Nephron (organoid): ENCODE measurements around the gene FN1.

Experiments used
- H3K27ac Mint-ChIP-seq, 3 experiments: 2 replicates each; pipeline ENCODE4 v1.8.0; 2020; ENCODE audit warnings: mixed read lengths in 3 of 3, mild to moderate bottlenecking in 2 of 3, moderate library complexity in 1 of 3
- H3K27me3 Mint-ChIP-seq: 2 replicates; pipeline ENCODE4 v1.8.0; 2021; ENCODE audit warnings: low read depth, mild to moderate bottlenecking, moderate library complexity, mixed read lengths
- H3K36me3 Mint-ChIP-seq: 2 replicates; pipeline ENCODE4 v1.8.0; 2020; ENCODE audit warnings: low read depth, mixed read lengths
- H3K4me1 Mint-ChIP-seq: 2 replicates; pipeline ENCODE4 v1.8.0; 2020; ENCODE audit warnings: mixed read lengths
- H3K4me3 Mint-ChIP-seq, 3 experiments: 2 replicates each; pipeline ENCODE4 v1.8.0; 2020; ENCODE audit warnings: mild to moderate bottlenecking in 3 of 3, mixed read lengths in 3 of 3, moderate library complexity in 2 of 3
- H3K9me3 Mint-ChIP-seq: 2 replicates; pipeline ENCODE4 v1.8.0; 2020; ENCODE audit warnings: mixed read lengths
- TF ChIP-seq, protein P1 (sequence below), 3 experiments: fragments of 200-600 bp; sonication (generic); IDR thresholded peaks; one replicate each; pipeline ENCODE4 v1.5.0; 2021; ENCODE audit warnings: antibody characterized with exemption in 3 of 3; ENCODE audit not compliant: unreplicated experiment in 3 of 3

The FN1 gene

DNA sequence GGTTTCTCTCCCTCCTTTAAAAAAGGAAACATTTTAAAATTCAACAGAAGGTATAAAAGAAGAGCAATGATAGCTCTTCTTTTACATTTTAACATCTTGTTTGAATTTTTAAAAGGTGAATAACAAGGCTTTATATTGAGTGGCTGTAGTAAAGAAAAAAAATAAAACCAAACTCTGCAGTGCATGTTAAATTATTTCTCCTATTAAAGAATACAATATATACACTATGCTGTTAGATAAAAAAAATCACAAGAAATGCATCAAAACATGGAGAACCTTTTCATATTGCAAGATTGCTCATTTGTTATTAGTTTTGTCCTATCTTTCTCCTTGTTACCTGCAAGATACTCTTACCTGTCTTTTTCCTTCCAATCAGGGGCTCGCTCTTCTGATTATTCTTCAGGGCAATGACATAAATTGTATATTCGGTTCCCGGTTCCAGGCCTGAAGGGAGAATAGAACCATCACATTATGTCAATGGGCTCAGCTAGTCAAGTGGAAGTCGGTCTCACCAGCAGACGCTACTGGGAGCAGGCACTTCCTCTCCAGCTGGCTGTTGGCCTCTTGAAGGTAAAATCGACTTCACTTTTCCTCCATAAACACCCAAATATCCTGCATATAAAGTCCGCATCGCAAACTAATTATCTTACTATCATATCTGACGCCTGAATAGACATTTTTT, 62.8 kb downstream of the FN1 start:
- H3K4me1 Mint-ChIP-seq = no peaks in the 10 kb centered on the region
- no peaks in the 10 kb centered on the region for H3K27me3 Mint-ChIP-seq
- no peaks in the 10 kb centered on the region for H3K9me3 Mint-ChIP-seq
- TF ChIP-seq, protein P1, sequence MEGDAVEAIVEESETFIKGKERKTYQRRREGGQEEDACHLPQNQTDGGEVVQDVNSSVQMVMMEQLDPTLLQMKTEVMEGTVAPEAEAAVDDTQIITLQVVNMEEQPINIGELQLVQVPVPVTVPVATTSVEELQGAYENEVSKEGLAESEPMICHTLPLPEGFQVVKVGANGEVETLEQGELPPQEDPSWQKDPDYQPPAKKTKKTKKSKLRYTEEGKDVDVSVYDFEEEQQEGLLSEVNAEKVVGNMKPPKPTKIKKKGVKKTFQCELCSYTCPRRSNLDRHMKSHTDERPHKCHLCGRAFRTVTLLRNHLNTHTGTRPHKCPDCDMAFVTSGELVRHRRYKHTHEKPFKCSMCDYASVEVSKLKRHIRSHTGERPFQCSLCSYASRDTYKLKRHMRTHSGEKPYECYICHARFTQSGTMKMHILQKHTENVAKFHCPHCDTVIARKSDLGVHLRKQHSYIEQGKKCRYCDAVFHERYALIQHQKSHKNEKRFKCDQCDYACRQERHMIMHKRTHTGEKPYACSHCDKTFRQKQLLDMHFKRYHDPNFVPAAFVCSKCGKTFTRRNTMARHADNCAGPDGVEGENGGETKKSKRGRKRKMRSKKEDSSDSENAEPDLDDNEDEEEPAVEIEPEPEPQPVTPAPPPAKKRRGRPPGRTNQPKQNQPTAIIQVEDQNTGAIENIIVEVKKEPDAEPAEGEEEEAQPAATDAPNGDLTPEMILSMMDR (IDR thresholded peaks at IDR 0.05; ENCODE audit: unreplicated experiment in 3 of 3) = no peak
- H3K27ac Mint-ChIP-seq = no peak overlapping the region
- no peak overlapping the region for H3K4me3 Mint-ChIP-seq
- H3K36me3 Mint-ChIP-seq = peaks cover 84% of the 10 kb centered on the region

DNA sequence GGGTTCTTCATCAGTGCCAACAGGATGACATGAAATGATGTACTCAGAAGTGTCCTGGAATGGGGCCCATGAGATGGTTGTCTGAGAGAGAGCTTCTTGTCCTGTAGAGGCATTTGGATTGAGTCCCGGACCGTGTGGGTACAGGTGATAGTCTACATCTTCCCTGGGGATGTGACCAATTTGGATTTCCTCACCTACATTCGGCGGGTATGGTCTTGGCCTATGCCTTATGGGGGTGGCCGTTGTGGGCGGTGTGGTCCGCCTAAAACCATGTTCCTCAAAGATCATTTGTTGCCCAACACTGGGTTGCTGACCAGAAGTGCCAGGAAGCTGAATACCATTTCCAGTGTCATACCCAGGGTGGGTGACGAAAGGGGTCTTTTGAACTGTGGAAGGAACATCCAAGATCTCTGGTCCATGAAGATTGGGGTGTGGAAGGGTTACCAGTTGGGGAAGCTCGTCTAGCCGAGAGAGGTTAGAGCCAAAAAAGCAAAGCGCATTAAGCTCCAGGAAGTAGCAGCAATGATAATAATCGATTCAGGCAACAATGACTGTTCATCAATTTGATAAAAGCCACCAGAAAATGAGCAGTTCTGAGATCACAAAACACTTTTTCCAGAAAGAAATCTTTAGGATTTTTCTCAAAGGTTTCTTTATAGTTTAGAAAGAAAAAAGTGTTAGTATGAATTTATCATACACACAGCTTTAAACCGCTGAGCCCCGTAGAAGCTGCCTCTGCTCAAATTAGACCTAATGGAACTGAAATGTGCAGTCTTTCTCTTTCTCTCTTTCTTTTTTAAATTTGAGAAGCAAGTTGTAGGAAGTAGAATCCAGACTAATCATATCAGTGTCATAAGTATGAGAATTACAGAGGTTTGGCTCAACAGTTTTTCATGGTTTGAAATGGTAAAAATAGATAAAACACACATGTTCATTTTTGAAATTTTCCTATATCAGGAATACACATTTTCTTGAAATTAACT, 63.7 kb downstream of the FN1 start:
- Mint-ChIP-seq H3K36me3 (peaks cover 85% of the 10 kb centered on the region), H3K27ac (no peak overlapping the region)
- TF ChIP-seq, protein P1 (IDR thresholded peaks at IDR 0.05; ENCODE audit: unreplicated experiment in 3 of 3) = no peak

DNA sequence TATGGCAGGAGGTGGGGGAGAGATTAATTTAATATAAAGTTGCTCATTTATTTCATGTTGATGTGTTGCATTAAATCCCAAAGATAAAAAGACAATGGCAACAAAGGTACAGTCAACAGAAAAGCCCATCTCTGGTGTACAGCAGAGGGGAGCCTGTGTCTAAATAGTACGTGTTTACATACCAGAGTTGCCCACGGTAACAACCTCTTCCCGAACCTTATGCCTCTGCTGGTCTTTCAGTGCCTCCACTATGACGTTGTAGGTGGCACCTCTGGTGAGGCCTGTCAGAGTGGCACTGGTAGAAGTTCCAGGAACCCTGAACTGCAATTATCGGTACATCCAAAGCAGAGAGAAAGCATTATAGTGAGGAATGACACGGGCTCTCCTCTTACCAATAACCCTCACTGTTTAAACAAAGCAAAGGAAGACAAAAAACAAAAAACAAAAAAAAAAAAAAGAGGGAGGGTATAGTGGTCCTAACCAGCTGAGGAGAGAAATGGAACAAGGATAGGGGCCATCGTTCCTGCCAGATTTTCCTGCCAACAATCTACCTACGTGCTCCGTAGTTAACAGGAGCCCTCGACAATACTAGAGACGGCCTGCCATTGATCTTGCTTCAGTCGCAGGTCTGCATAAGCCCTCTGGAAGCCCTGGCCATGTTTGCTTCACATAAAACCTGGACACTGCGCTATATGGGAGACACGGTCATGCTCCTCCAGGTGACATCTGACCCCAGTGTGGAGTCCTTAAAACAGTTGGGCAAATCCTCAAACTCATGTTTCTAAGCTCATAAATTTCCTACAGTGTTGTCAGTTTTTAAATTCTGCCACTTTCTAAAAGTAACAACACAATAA, 65.5 kb downstream of the FN1 start:
- Mint-ChIP-seq H3K36me3 (peaks cover 77% of the 10 kb centered on the region), H3K27me3 (no peaks in the 10 kb centered on the region), H3K4me3 (no peak overlapping the region), H3K27ac (no peak overlapping the region), H3K9me3 (no peaks in the 10 kb centered on the region), H3K4me1 (no peaks in the 10 kb centered on the region)
- TF ChIP-seq, protein P1 (IDR thresholded peaks at IDR 0.05; ENCODE audit: unreplicated experiment in 3 of 3) = no peak

More for the DNA sequence above, 63.7 kb downstream of the FN1 start:
- H3K4me3 Mint-ChIP-seq = no peak overlapping the region
- no peaks in the 10 kb centered on the region for H3K9me3 Mint-ChIP-seq
- H3K27me3 Mint-ChIP-seq = no peaks in the 10 kb centered on the region
- no peaks in the 10 kb centered on the region for H3K4me1 Mint-ChIP-seq

DNA sequence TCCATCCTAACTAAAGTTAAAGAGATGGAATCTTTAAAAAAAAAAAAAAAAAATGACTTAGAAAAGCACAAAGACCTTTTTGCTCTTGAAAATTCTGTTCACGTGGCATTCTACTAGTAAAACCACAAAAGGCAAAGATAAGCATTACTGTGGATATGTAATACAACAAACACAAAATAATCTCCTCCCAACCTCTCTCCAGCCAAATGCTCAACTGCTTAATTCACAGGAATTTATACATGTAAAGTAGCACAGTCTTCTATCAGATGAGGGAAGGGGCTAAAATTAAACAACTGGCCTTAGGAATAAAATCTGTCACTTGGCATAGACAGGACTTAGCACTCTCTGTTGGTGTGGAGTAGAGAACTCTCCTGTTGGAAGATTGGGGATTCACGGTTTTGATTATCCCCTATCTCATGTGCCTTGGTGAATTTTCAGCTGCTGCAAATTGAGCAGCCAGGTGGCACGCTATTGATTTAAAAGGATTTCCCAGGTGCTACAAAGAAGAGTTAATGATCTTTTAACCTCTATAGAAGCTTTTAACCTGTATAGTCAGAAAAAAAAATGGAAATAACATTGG, 66.6 kb downstream of the FN1 start:
- Mint-ChIP-seq H3K27me3 (no peaks in the 10 kb centered on the region), H3K9me3 (no peaks in the 10 kb centered on the region), H3K4me1 (no peaks in the 10 kb centered on the region), H3K36me3 (peaks cover 77% of the 10 kb centered on the region), H3K27ac (no peak overlapping the region), H3K4me3 (no peak overlapping the region)
- TF ChIP-seq, protein P1 (IDR thresholded peaks at IDR 0.05; ENCODE audit: unreplicated experiment in 3 of 3) = no peak

DNA sequence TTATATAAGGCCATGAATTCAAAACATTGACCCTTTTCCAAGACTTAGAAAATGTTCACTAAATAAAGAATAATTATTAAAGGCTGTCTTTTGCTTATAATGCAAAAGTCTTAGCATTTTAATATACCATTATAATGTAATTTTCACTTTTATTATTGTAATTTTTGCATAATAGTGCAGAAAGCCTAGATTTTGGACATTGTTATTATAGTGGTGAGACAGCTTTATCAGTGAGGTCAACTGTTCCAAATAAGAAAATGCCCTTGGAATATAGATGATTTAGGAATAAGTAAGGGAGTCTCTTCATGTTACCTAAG, 67.4 kb downstream of the FN1 start:
- H3K4me1 Mint-ChIP-seq = no peaks in the 10 kb centered on the region
- peaks cover 79% of the 10 kb centered on the region for H3K36me3 Mint-ChIP-seq
- H3K27me3 Mint-ChIP-seq = no peaks in the 10 kb centered on the region
- no peak overlapping the region for H3K27ac Mint-ChIP-seq
- no peaks in the 10 kb centered on the region for H3K9me3 Mint-ChIP-seq
- no peak overlapping the region for H3K4me3 Mint-ChIP-seq
- TF ChIP-seq, protein P1 (IDR thresholded peaks at IDR 0.05; ENCODE audit: unreplicated experiment in 3 of 3) = no peak
